Loucy (cell line): Measurements from ENCODE around the gene PSMD1.

Experiments
- H2AFZ ChIP-seq: fragments of 200-600 bp; sonication (generic); 2 replicates; pipeline ENCODE4 v1.6.0; 2016; ENCODE audit warnings: antibody characterized with exemption, mild to moderate bottlenecking, low read length, moderate library complexity
- H3F3A ChIP-seq: fragments of 200-600 bp; 2 replicates; pipeline ENCODE4 v1.6.0; 2016; ENCODE audit warnings: antibody characterized with exemption, low read depth, mild to moderate bottlenecking
- H3K27me3 ChIP-seq: fragments of 200-600 bp; sonication (generic); 2 replicates; pipeline ENCODE4 v1.6.1; 2014; ENCODE audit warnings: low read length, mild to moderate bottlenecking; ENCODE audit not compliant: insufficient read depth, poor library complexity, severe bottlenecking
- H3K36me3 ChIP-seq: fragments of 200-600 bp; sonication (generic); 2 replicates; pipeline ENCODE4 v1.6.1; 2016; ENCODE audit warnings: low read length; ENCODE audit not compliant: insufficient read depth
- H3K4me1 ChIP-seq: fragments of 200-600 bp; sonication (generic); 2 replicates; pipeline ENCODE4 v1.5.1; 2014; ENCODE audit warnings: low read length, mild to moderate bottlenecking; ENCODE audit not compliant: insufficient read depth, poor library complexity, severe bottlenecking
- H3K4me2 ChIP-seq: fragments of 200-600 bp; sonication (generic); 2 replicates; pipeline ENCODE4 v1.6.0; 2014; ENCODE audit warnings: antibody characterized with exemption, low read length, low read depth, mild to moderate bottlenecking; ENCODE audit not compliant: poor library complexity, severe bottlenecking
- H3K4me3 ChIP-seq: fragments of 200-600 bp; sonication (generic); 2 replicates; pipeline ENCODE4 v1.5.1; 2014; ENCODE audit warnings: low read length, mild to moderate bottlenecking, mixed read lengths; ENCODE audit not compliant: poor library complexity, severe bottlenecking
- H3K79me2 ChIP-seq: fragments of 200-600 bp; sonication (generic); 2 replicates; pipeline ENCODE4 v1.6.1; 2014; ENCODE audit warnings: low read length; ENCODE audit not compliant: insufficient read depth
- H3K9ac ChIP-seq: fragments of 200-600 bp; sonication (generic); 2 replicates; pipeline ENCODE4 v1.6.0; 2014; ENCODE audit warnings: mild to moderate bottlenecking, low read depth, low read length, moderate library complexity; ENCODE audit not compliant: poor library complexity, severe bottlenecking
- H3K9me2 ChIP-seq: fragments of 200-600 bp; sonication (generic); replicated peaks from 2 replicates; pipeline ENCODE4 v1.6.1; 2016; ENCODE audit warnings: low read depth, low read length, mixed read lengths
- H3K9me3 ChIP-seq: fragments of 200-600 bp; sonication (generic); 2 replicates; pipeline ENCODE4 v1.6.1; 2014; ENCODE audit warnings: mild to moderate bottlenecking, antibody characterized with exemption, low read length, low read depth; ENCODE audit not compliant: insufficient read depth
- H4K20me1 ChIP-seq: fragments of 200-600 bp; sonication (generic); 2 replicates; pipeline ENCODE4 v1.6.0; 2014; ENCODE audit warnings: antibody characterized with exemption, low read length, mild to moderate bottlenecking; ENCODE audit not compliant: insufficient read depth, poor library complexity, severe bottlenecking
- EZH2phosphoT487 ChIP-seq: fragments of 200-600 bp; IDR thresholded peaks from 2 replicates; pipeline ENCODE4 v1.6.1; 2018; ENCODE audit warnings: antibody characterized with exemption, mild to moderate bottlenecking, moderate library complexity, borderline replicate concordance
- TF ChIP-seq, protein P1 (sequence below): fragments of 200-600 bp; sonication (generic); conservative IDR thresholded peaks from 2 replicates; pipeline ENCODE4 v1.5.1; 2014; ENCODE audit warnings: mild to moderate bottlenecking, antibody characterized with exemption, low read length

PSMD1 gene

DNA sequence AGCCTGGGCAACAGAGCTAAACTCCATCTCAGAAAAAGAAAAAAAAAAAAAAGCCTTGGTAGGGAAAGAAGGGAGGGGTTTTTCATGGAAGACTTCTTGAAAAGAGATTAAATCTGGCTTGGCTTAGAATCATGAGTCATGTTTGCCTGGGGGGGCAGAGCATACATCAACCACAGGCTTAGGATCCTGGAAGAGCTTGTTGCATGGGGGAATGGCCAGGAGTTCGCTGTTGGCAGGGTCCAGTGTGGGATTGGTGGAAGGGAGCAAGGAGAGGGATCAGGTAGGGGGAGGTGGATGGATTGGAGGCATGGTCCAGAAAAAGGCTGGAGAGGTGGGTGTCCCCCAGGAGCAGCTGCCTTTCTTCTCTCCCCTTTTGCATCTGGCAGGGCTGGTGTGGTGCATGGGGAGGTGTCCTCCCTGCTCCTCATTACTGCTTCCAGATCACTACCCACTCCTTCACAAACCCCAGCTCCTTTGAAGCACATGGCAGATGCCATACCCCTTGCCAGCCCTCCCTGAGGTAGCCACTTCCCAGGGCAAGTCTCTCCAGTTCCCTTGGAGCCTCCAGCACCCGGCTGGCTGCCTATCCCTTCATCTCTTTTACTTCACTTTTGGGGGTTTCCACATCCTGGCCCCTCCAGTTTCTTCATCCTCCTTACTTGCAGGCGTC is 144.3 kb downstream of the PSMD1 start:
- no peak overlapping the region for H3K4me2 ChIP-seq

DNA sequence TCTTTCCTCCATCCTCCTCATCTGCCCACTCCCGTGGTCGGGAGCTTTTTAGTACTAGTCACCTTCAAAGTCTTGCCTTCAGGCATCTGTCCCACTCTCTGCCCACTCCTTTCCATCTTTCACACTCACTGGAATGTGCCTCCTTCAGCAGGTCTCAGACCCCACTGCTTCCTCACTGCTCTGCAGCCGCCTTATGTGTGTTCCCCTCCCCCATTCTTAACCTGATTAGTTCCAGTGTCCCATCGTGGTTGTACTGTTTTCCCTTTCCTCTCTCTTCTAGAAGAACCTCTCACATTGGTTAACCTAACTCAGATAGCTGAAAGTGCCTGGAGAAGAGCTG is 144.8 kb downstream of the PSMD1 start:
- Histone ChIP-seq H3K36me3 (no peaks in the 10 kb centered on the region), H3K4me3 (no peak overlapping the region), H4K20me1 (no peaks in the 10 kb centered on the region), H3K79me2 (no peaks in the 10 kb centered on the region), H3K27me3 (no peaks in the 10 kb centered on the region), H3F3A (no peaks in the 10 kb centered on the region), H2AFZ (no peak overlapping the region), H3K4me1 (peaks cover 6% of the 10 kb centered on the region), H3K9ac (no peak overlapping the region), H3K9me2 (no peaks in the 10 kb centered on the region), H3K9me3 (no peaks in the 10 kb centered on the region), H3K4me2 (no peak overlapping the region)
- no peak for TF ChIP-seq EZH2phosphoT487
- TF ChIP-seq, protein P1, sequence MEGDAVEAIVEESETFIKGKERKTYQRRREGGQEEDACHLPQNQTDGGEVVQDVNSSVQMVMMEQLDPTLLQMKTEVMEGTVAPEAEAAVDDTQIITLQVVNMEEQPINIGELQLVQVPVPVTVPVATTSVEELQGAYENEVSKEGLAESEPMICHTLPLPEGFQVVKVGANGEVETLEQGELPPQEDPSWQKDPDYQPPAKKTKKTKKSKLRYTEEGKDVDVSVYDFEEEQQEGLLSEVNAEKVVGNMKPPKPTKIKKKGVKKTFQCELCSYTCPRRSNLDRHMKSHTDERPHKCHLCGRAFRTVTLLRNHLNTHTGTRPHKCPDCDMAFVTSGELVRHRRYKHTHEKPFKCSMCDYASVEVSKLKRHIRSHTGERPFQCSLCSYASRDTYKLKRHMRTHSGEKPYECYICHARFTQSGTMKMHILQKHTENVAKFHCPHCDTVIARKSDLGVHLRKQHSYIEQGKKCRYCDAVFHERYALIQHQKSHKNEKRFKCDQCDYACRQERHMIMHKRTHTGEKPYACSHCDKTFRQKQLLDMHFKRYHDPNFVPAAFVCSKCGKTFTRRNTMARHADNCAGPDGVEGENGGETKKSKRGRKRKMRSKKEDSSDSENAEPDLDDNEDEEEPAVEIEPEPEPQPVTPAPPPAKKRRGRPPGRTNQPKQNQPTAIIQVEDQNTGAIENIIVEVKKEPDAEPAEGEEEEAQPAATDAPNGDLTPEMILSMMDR, result no peak

More for the DNA sequence above, 144.3 kb downstream of the PSMD1 start:
- Histone ChIP-seq H3K9me2 (no peaks in the 10 kb centered on the region), H3K4me3 (no peak overlapping the region), H3F3A (no peaks in the 10 kb centered on the region), H3K9ac (no peak overlapping the region), H3K9me3 (no peaks in the 10 kb centered on the region), H3K36me3 (no peaks in the 10 kb centered on the region), H3K79me2 (no peaks in the 10 kb centered on the region), H2AFZ (no peak overlapping the region), H3K4me1 (peaks cover 6% of the 10 kb centered on the region), H4K20me1 (no peaks in the 10 kb centered on the region), H3K27me3 (no peaks in the 10 kb centered on the region)
- TF ChIP-seq, protein P1, result no peak
- no peak for TF ChIP-seq EZH2phosphoT487

GRCh38 chr2:231203087-231203486 is 146.4 kb downstream of the PSMD1 start:
- H3K9ac ChIP-seq, result no peak overlapping the region
- H3K4me3 ChIP-seq, result no peak overlapping the region
- no peaks in the 10 kb centered on the region for H3K27me3 ChIP-seq
- peaks cover 1% of the 10 kb centered on the region for H3K4me1 ChIP-seq
- H3K9me3 ChIP-seq, result no peaks in the 10 kb centered on the region
- no peak overlapping the region for H2AFZ ChIP-seq
- no peaks in the 10 kb centered on the region for H3K79me2 ChIP-seq
- no peaks in the 10 kb centered on the region for H3F3A ChIP-seq
- no peak overlapping the region for H3K4me2 ChIP-seq
- H3K36me3 ChIP-seq, result no peaks in the 10 kb centered on the region
- H3K9me2 ChIP-seq, result no peaks in the 10 kb centered on the region
- H4K20me1 ChIP-seq, result no peaks in the 10 kb centered on the region
- TF ChIP-seq EZH2phosphoT487, result no peak
- TF ChIP-seq, protein P1, result no peak
